Hepatocyte (in vitro differentiated cells): Measurements from ENCODE around the gene CCDC142. TPM values are rescaled to one million over a fixed set of nuclear protein-coding genes. Genes with fewer than 3 reads are reported as not detected.
A peak's percentile ranks its signal among the peaks of the same experiment; 100 is the strongest.

Source experiments
- DNase-seq: peaks from one replicate; pipeline ENCODE4 v3.0.0-alpha.2; 2016; ENCODE audit warnings: low spot score
- H2AFZ ChIP-seq: fragments of 200-600 bp; sonication (generic); 2 replicates; pipeline ENCODE4 v1.6.0; 2016; ENCODE audit warnings: antibody characterized with exemption, mild to moderate bottlenecking
- H3K27ac ChIP-seq: fragments of 200-600 bp; sonication (generic); 2 replicates; pipeline ENCODE4 v1.5.1; 2016; ENCODE audit warnings: mild to moderate bottlenecking
- H3K27me3 ChIP-seq: fragments of 200-600 bp; sonication (generic); 2 replicates; pipeline ENCODE4 v1.6.1; 2016
- H3K36me3 ChIP-seq: fragments of 200-600 bp; sonication (generic); replicated peaks from 2 replicates; pipeline ENCODE4 v1.5.1; 2016; ENCODE audit warnings: low read depth; ENCODE audit not compliant: insufficient read depth
- H3K4me1 ChIP-seq: fragments of 200-600 bp; sonication (generic); 2 replicates; pipeline ENCODE4 v1.5.1; 2016; ENCODE audit warnings: mild to moderate bottlenecking, moderate library complexity; ENCODE audit not compliant: insufficient read depth
- H3K4me2 ChIP-seq: fragments of 200-600 bp; sonication (generic); 2 replicates; pipeline ENCODE4 v1.6.0; 2016
- H3K4me3 ChIP-seq: fragments of 200-600 bp; sonication (generic); 2 replicates; pipeline ENCODE4 v1.5.1; 2016; ENCODE audit warnings: mild to moderate bottlenecking
- H3K79me2 ChIP-seq: fragments of 200-600 bp; sonication (generic); 2 replicates; pipeline ENCODE4 v1.6.0; 2017; ENCODE audit warnings: mild to moderate bottlenecking
- H3K9me2 ChIP-seq: fragments of 200-600 bp; sonication (generic); replicated peaks from 2 replicates; pipeline ENCODE4 v1.6.0; 2017; ENCODE audit warnings: mild to moderate bottlenecking; ENCODE audit not compliant: insufficient read depth
- H3K9me3 ChIP-seq: fragments of 200-600 bp; sonication (generic); 2 replicates; pipeline ENCODE4 v1.5.1; 2016; ENCODE audit warnings: low read depth, mild to moderate bottlenecking
- H4K20me1 ChIP-seq: fragments of 200-600 bp; sonication (generic); 2 replicates; pipeline ENCODE4 v1.6.0; 2016; ENCODE audit warnings: mild to moderate bottlenecking; ENCODE audit not compliant: insufficient read depth, poor library complexity, severe bottlenecking
- CTCF ChIP-seq: fragments of 200-600 bp; sonication (generic); IDR thresholded peaks from 2 replicates; pipeline ENCODE4 v1.5.1; 2016; ENCODE audit warnings: antibody characterized with exemption, mild to moderate bottlenecking; ENCODE audit not compliant: poor library complexity
- EZH2 ChIP-seq: fragments of 200-600 bp; sonication (generic); IDR thresholded peaks from 2 replicates; pipeline ENCODE4 v1.6.1; 2016; ENCODE audit warnings: antibody characterized with exemption, mild to moderate bottlenecking, borderline replicate concordance
- EZH2phosphoT487 ChIP-seq: fragments of 200-600 bp; sonication (generic); IDR thresholded peaks from one replicate; pipeline ENCODE4 v1.6.1; 2018; ENCODE audit warnings: antibody characterized with exemption, mild to moderate bottlenecking, low read depth, moderate library complexity; ENCODE audit not compliant: unreplicated experiment, severe bottlenecking
- WGBS: methylation state at CpG from one replicate; pipeline ENCODE4 v1.1.6; 2016; ENCODE audit warnings: low lambda C conversion rate; ENCODE audit errors: missing lambda C conversion rate; 5-methylcytosine and 5-hydroxymethylcytosine counted together
- polyA plus RNA-seq: library from polyadenylated mRNA; unstranded; fragments of >200 nt; fragmentation: Nextera tagmentation; extraction: Ambion mirVana; gene quantifications from 2 replicates; pipeline ENCODE4 v1.2.1, GENCODE V29; 2016
- total RNA-seq: library from RNA; depleted of rRNA; stranded (reverse); fragments of >200 nt; gene quantifications from 2 replicates; pipeline ENCODE4 v1.2.3, GENCODE V29; 2014

CCDC142 gene
- total and polyA plus RNA-seq, 2 experiments from 2014 or later = 11.6 to 16.6 TPM

- H3K9me2 ChIP-seq = no peaks in the 10 kb centered on the region
- TF ChIP-seq EZH2 = no peak
- H3K36me3 ChIP-seq = no peaks in the 10 kb centered on the region
- no peak overlapping the region for H3K4me3 ChIP-seq
- no peak overlapping the region for H2AFZ ChIP-seq
- peak overlapping the region; percentile 10 for H3K4me2 ChIP-seq
- no peak overlapping the region for H3K27ac ChIP-seq
- 93% methylated on average over 10 of the region's 10 CpGs for WGBS
- no peaks in the 10 kb centered on the region for H3K4me1 ChIP-seq
- H4K20me1 ChIP-seq = peaks cover 7% of the 10 kb centered on the region
- H3K79me2 ChIP-seq = peaks cover 22% of the 10 kb centered on the region
- H3K27me3 ChIP-seq = peaks cover 7% of the 10 kb centered on the region
- no peaks in the 10 kb centered on the region for H3K9me3 ChIP-seq
- no peak for DNase-seq
Observed at GRCh38 chr2:74524955-74525716, 42.3 kb upstream of the CCDC142 start.

GRCh38 chr2:74524005-74524404, 41.2 kb upstream of the CCDC142 start:
- H3K36me3 ChIP-seq = no peaks in the 10 kb centered on the region
- no peak overlapping the region for H3K4me2 ChIP-seq
- no peaks in the 10 kb centered on the region for H3K9me2 ChIP-seq
- H3K27ac ChIP-seq = no peak overlapping the region
- no peaks in the 10 kb centered on the region for H3K9me3 ChIP-seq
- WGBS = 93% methylated on average over 9 of the region's 9 CpGs
- peaks cover 18% of the 10 kb centered on the region for H3K27me3 ChIP-seq
- no peak for DNase-seq
- TF ChIP-seq CTCF (no peak), EZH2 (no peak), EZH2phosphoT487 (no peak)
- H3K4me1 ChIP-seq = no peaks in the 10 kb centered on the region
- no peak overlapping the region for H3K4me3 ChIP-seq
- H3K79me2 ChIP-seq = peaks cover 18% of the 10 kb centered on the region
- no peak overlapping the region for H2AFZ ChIP-seq
- H4K20me1 ChIP-seq = peaks cover 7% of the 10 kb centered on the region

GRCh38 chr2:74522516-74522915, 39.7 kb upstream of the CCDC142 start:
- Histone ChIP-seq H3K4me3 (no peak overlapping the region), H3K79me2 (peaks cover 3% of the 10 kb centered on the region), H3K9me3 (no peaks in the 10 kb centered on the region), H3K27ac (no peak overlapping the region), H3K27me3 (peaks cover 33% of the 10 kb centered on the region), H3K36me3 (no peaks in the 10 kb centered on the region), H4K20me1 (no peaks in the 10 kb centered on the region), H2AFZ (no peak overlapping the region), H3K4me2 (no peak overlapping the region), H3K4me1 (no peaks in the 10 kb centered on the region), H3K9me2 (no peaks in the 10 kb centered on the region)
- TF ChIP-seq CTCF (no peak), EZH2phosphoT487 (no peak)
- WGBS = 80% methylated on average over 3 of the region's 3 CpGs
- no peak for DNase-seq

- Histone ChIP-seq H2AFZ (no peak overlapping the region), H3K27me3 (peaks cover 92% of the 10 kb centered on the region), H3K9me2 (no peaks in the 10 kb centered on the region), H3K27ac (no peak overlapping the region), H3K4me1 (peaks cover 6% of the 10 kb centered on the region), H3K9me3 (no peaks in the 10 kb centered on the region), H3K36me3 (no peaks in the 10 kb centered on the region), H3K4me2 (peak overlapping the region; percentile 74), H3K79me2 (no peaks in the 10 kb centered on the region), H3K4me3 (no peak overlapping the region), H4K20me1 (no peaks in the 10 kb centered on the region)
- TF ChIP-seq EZH2phosphoT487 (peak; percentile 7), EZH2 (no peak)
- no peak for DNase-seq
- WGBS = 87% methylated on average over 13 of the region's 13 CpGs
Observed at GRCh38 chr2:74516650-74517049, 33.9 kb upstream of the CCDC142 start.
